ENCODE data around the gene MORF4L2. TPM values are rescaled to one million over a fixed set of nuclear protein-coding genes. Genes with fewer than 3 reads are reported as not detected.

Gene MORF4L2
- total and polyA plus RNA-seq, 2 experiments from 2014 or later, result 311 to 315 TPM

GRCh38 chrX:103674531-103675454 lies 11.7 kb downstream of the MORF4L2 start:
- H3K9me2 ChIP-seq (ENCODE audit: insufficient read depth), result no peaks in the 10 kb centered on the region
- no peaks in the 10 kb centered on the region for H3K27me3 ChIP-seq (ENCODE audit: insufficient read depth)
- H4K20me1 ChIP-seq (replicated peaks; ENCODE audit: insufficient read depth), result no peaks in the 10 kb centered on the region
- H3K79me2 ChIP-seq (replicated peaks; ENCODE audit: insufficient read depth), result no peaks in the 10 kb centered on the region
- Mint-ChIP-seq H3K27me3 (ENCODE audit: insufficient read depth, low read depth, poor library complexity) (peaks cover 2% of the 10 kb centered on the region), H3K4me1 (peaks cover 5% of the 10 kb centered on the region; the same call in 2 of the 3 replicates), H3K36me3 (ENCODE audit: low read depth) (peaks cover 40% of the 10 kb centered on the region), H3K9me3 (no peaks in the 10 kb centered on the region), H3K27ac (0 out of 2 replicates have a peak overlapping the region, but pooled peaks have one; percentile 52), H3K4me3 (no peak overlapping the region)
- H3K4me3 ChIP-seq, result no peak overlapping the region
- TF ChIP-seq ZNF114 (CRISPR knock-in tag; IDR thresholded peaks at IDR 0.05) (no peak), POLR2AphosphoS5 (IDR thresholded peaks at IDR 0.05; ENCODE audit: low read depth) (no peak), CREB1 (CRISPR knock-in tag; IDR thresholded peaks at IDR 0.05; ENCODE audit: low read depth) (no peak), JUNB (IDR thresholded peaks at IDR 0.05; ENCODE audit: unreplicated experiment) (no peak), NANOG (IDR thresholded peaks at IDR 0.05; ENCODE audit: borderline replicate concordance) (no peak)
- TF ChIP-seq, protein P1, sequence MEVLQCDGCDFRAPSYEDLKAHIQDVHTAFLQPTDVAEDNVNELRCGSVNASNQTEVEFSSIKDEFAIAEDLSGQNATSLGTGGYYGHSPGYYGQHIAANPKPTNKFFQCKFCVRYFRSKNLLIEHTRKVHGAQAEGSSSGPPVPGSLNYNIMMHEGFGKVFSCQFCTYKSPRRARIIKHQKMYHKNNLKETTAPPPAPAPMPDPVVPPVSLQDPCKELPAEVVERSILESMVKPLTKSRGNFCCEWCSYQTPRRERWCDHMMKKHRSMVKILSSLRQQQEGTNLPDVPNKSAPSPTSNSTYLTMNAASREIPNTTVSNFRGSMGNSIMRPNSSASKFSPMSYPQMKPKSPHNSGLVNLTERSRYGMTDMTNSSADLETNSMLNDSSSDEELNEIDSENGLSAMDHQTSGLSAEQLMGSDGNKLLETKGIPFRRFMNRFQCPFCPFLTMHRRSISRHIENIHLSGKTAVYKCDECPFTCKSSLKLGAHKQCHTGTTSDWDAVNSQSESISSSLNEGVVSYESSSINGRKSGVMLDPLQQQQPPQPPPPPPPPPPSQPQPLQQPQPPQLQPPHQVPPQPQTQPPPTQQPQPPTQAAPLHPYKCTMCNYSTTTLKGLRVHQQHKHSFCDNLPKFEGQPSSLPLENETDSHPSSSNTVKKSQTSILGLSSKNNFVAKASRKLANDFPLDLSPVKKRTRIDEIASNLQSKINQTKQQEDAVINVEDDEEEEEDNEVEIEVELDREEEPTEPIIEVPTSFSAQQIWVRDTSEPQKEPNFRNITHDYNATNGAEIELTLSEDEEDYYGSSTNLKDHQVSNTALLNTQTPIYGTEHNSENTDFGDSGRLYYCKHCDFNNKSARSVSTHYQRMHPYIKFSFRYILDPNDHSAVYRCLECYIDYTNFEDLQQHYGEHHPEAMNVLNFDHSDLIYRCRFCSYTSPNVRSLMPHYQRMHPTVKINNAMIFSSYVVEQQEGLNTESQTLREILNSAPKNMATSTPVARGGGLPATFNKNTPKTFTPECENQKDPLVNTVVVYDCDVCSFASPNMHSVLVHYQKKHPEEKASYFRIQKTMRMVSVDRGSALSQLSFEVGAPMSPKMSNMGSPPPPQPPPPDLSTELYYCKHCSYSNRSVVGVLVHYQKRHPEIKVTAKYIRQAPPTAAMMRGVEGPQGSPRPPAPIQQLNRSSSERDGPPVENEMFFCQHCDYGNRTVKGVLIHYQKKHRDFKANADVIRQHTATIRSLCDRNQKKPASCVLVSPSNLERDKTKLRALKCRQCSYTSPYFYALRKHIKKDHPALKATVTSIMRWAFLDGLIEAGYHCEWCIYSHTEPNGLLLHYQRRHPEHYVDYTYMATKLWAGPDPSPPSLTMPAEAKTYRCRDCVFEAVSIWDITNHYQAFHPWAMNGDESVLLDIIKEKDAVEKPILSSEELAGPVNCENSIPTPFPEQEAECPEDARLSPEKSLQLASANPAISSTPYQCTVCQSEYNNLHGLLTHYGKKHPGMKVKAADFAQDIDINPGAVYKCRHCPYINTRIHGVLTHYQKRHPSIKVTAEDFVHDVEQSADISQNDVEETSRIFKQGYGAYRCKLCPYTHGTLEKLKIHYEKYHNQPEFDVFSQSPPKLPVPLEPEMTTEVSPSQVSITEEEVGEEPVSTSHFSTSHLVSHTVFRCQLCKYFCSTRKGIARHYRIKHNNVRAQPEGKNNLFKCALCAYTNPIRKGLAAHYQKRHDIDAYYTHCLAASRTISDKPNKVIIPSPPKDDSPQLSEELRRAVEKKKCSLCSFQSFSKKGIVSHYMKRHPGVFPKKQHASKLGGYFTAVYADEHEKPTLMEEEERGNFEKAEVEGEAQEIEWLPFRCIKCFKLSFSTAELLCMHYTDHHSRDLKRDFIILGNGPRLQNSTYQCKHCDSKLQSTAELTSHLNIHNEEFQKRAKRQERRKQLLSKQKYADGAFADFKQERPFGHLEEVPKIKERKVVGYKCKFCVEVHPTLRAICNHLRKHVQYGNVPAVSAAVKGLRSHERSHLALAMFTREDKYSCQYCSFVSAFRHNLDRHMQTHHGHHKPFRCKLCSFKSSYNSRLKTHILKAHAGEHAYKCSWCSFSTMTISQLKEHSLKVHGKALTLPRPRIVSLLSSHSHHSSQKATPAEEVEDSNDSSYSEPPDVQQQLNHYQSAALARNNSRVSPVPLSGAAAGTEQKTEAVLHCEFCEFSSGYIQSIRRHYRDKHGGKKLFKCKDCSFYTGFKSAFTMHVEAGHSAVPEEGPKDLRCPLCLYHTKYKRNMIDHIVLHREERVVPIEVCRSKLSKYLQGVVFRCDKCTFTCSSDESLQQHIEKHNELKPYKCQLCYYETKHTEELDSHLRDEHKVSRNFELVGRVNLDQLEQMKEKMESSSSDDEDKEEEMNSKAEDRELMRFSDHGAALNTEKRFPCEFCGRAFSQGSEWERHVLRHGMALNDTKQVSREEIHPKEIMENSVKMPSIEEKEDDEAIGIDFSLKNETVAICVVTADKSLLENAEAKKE (CRISPR knock-in tag; IDR thresholded peaks at IDR 0.05), result no peak
- TF ChIP-seq, protein P2, sequence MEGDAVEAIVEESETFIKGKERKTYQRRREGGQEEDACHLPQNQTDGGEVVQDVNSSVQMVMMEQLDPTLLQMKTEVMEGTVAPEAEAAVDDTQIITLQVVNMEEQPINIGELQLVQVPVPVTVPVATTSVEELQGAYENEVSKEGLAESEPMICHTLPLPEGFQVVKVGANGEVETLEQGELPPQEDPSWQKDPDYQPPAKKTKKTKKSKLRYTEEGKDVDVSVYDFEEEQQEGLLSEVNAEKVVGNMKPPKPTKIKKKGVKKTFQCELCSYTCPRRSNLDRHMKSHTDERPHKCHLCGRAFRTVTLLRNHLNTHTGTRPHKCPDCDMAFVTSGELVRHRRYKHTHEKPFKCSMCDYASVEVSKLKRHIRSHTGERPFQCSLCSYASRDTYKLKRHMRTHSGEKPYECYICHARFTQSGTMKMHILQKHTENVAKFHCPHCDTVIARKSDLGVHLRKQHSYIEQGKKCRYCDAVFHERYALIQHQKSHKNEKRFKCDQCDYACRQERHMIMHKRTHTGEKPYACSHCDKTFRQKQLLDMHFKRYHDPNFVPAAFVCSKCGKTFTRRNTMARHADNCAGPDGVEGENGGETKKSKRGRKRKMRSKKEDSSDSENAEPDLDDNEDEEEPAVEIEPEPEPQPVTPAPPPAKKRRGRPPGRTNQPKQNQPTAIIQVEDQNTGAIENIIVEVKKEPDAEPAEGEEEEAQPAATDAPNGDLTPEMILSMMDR (conservative IDR thresholded peaks at IDR 0.05; ENCODE audit: low read depth in 2 of 2), result no peak
- no peak overlapping the region for H2AFZ ChIP-seq
- ATAC-seq (peak; percentile 84), DNase-seq (ENCODE audit: low spot score) (peak; percentile 11)
- no peaks in the 10 kb centered on the region for H3F3A ChIP-seq (replicated peaks; ENCODE audit: low read depth)
- H3K36me3 ChIP-seq (ENCODE audit: insufficient read depth), result peaks cover 11% of the 10 kb centered on the region; the same call in 1 of the 2 replicates
- peak overlapping the region; percentile 63; the same call in 1 of the 2 replicates for H3K27ac ChIP-seq (ENCODE audit: low read depth)
- no peaks in the 10 kb centered on the region for H3K4me1 ChIP-seq (ENCODE audit: insufficient read depth)
- H3K4me2 ChIP-seq, result no peak overlapping the region

All from GM23338 (cell line).